Small intestine (tissue), 7 donors: ENCODE data around the gene SLC2A1. TPM values are rescaled to one million over a fixed set of nuclear protein-coding genes. Genes with fewer than 3 reads are reported as not detected.

Source experiments
- DNase-seq, 2 donors: peaks; one replicate each; pipeline versions ENCODE4 v3.0.0 to v3.0.0-alpha.2; 2013
- FAIRE-seq: peaks from 2 replicates; lab custom pipeline; 2012; peaks lifted over from hg19 to GRCh38; lab: Jason Lieb, UNC
- H3K27ac ChIP-seq, 3 donors: one replicate each; pipeline ENCODE4 v1.5.1; 2013; ENCODE audit warnings: low read length in 2 of 3, mild to moderate bottlenecking in 2 of 3, control low read depth in 1 of 3, inconsistent platforms in 1 of 3, low read depth in 1 of 3, moderate library complexity in 1 of 3
- H3K27me3 ChIP-seq, 3 donors: one replicate each; pipeline ENCODE4 v1.6.1; 2013; ENCODE audit warnings: low read length in 3 of 3, inconsistent platforms in 1 of 3; ENCODE audit not compliant: control insufficient read depth in 3 of 3, insufficient read depth in 3 of 3
- H3K36me3 ChIP-seq, 3 donors: one replicate each; pipeline ENCODE4 v1.6.1; 2013; ENCODE audit warnings: low read length in 3 of 3, inconsistent platforms in 1 of 3, low read depth in 1 of 3, mild to moderate bottlenecking in 1 of 3, moderate library complexity in 1 of 3; ENCODE audit not compliant: control insufficient read depth in 3 of 3, insufficient read depth in 2 of 3
- H3K4me1 ChIP-seq, 3 donors: one replicate each; pipeline ENCODE4 v1.6.1; 2013; ENCODE audit warnings: low read length in 2 of 3, inconsistent platforms in 1 of 3, low read depth in 1 of 3, mild to moderate bottlenecking in 1 of 3, moderate library complexity in 1 of 3; ENCODE audit not compliant: control insufficient read depth in 3 of 3, insufficient read depth in 2 of 3
- H3K4me3 ChIP-seq, 3 donors: one replicate each; pipeline ENCODE4 v1.5.1; 2013; ENCODE audit warnings: low read length in 3 of 3, control low read depth in 1 of 3, inconsistent platforms in 1 of 3, low read depth in 1 of 3, mild to moderate bottlenecking in 1 of 3, moderate library complexity in 1 of 3
- H3K9me3 ChIP-seq, 2 donors: one replicate each; pipeline ENCODE4 v1.6.1; 2013; ENCODE audit warnings: low read depth in 1 of 2, low read length in 1 of 2; ENCODE audit not compliant: control insufficient read depth in 2 of 2, insufficient read depth in 1 of 2
- WGBS, 3 donors: extraction: QIAGEN DNeasy Blood & Tissue Kit; methylation state at CpG; one replicate each; pipeline ENCODE4 v1.1.7; 2013; 5-methylcytosine and 5-hydroxymethylcytosine counted together
- polyA plus RNA-seq, 4 donors: library from polyadenylated mRNA; stranded (reverse) in 3 of 4; unstranded in 1 of 4; fragments of 200-250 nt in 3 of 4; fragments of 120-200 nt in 1 of 4; gene quantifications; one replicate each; pipeline versions ENCODE4 v1.2.1 to v1.2.3, GENCODE V29; 2013
- donor health status: healthy with polysubstance abuse.
- donor health status: control.
- donor health status: control.
- donor health status: Bipolar disorder and iron deficiency.
- donor health status: healthy.

Gene SLC2A1
- polyA plus RNA-seq, 4 donors = 1.1 to 61.3 (median 8.4) TPM

GRCh38 chr1:42886046-42886739 is 72.5 kb downstream of the SLC2A1 start:
- FAIRE-seq = no peak
- no peak for DNase-seq
- Histone ChIP-seq H3K9me3 (no peaks in the 10 kb centered on the region), H3K27ac (no peak overlapping the region), H3K27me3 (peaks cover 0 to 5% (median 0%) of the 10 kb centered on the region in 3 donors), H3K36me3 (no peaks in the 10 kb centered on the region), H3K4me1 (no peaks in the 10 kb centered on the region), H3K4me3 (no peak overlapping the region)
- 74 to 81% (median 79%) methylated on average over 16 of the region's 16 CpGs for WGBS, 3 donors

GRCh38 chr1:42880384-42880783 is 78.3 kb downstream of the SLC2A1 start:
- no peak for FAIRE-seq
- Histone ChIP-seq H3K36me3 (no peaks in the 10 kb centered on the region), H3K4me1 (no peaks in the 10 kb centered on the region), H3K4me3 (no peak overlapping the region), H3K9me3 (peaks cover 0 to 12% of the 10 kb centered on the region in 2 donors), H3K27ac (no peak overlapping the region), H3K27me3 (peaks cover 0 to 11% (median 8%) of the 10 kb centered on the region in 3 donors)
- WGBS, 3 donors = 54 to 75% (median 67%) methylated on average over 4 of the region's 4 CpGs
- no peak for DNase-seq

GRCh38 chr1:42877380-42877779 is 81.3 kb downstream of the SLC2A1 start:
- Histone ChIP-seq H3K4me1 (no peaks in the 10 kb centered on the region), H3K4me3 (no peak overlapping the region), H3K27ac (no peak overlapping the region), H3K9me3 (peaks cover 0 to 12% of the 10 kb centered on the region in 2 donors), H3K27me3 (peaks cover 0 to 11% (median 8%) of the 10 kb centered on the region in 3 donors), H3K36me3 (no peaks in the 10 kb centered on the region)
- 20 to 63% (median 62%) methylated on average over 2 of the region's 2 CpGs for WGBS, 3 donors
- FAIRE-seq (no peak), DNase-seq (no peak)

GRCh38 chr1:42876009-42876408 is 82.7 kb downstream of the SLC2A1 start:
- no peak for FAIRE-seq
- H3K27ac ChIP-seq = no peak overlapping the region

More at GRCh38 chr1:42876009-42876408, 82.7 kb downstream of the SLC2A1 start:
- H3K36me3 ChIP-seq = no peaks in the 10 kb centered on the region
- peaks cover 0 to 12% of the 10 kb centered on the region in 2 donors for H3K9me3 ChIP-seq
- H3K4me1 ChIP-seq = no peaks in the 10 kb centered on the region
- H3K4me3 ChIP-seq = no peak overlapping the region
- H3K27me3 ChIP-seq = peaks cover 0 to 10% (median 8%) of the 10 kb centered on the region in 3 donors
- no peak for DNase-seq

Other genes starting within 250 kb of the SLC2A1 start
- gene CLDN19, start 218.6 kb downstream of the SLC2A1 start, polyA plus RNA-seq = 1 to 10 TPM in 1 of 4 donors, under 1 TPM in 1, not detected in 2; 0.18 to 8.4 TPM
- 10 to 100 TPM in 2 of 4 donors, 1 to 10 TPM in 2; 4.3 to 18.2 (median 11.4) TPM for gene P3H1, start 191.8 kb downstream of the SLC2A1 start, polyA plus RNA-seq
- gene C1orf50, start 191.6 kb downstream of the SLC2A1 start, polyA plus RNA-seq = 1 to 10 TPM; 3.9 to 9.1 (median 5.0) TPM
- under 1 TPM in 2 of 4 donors, not detected in 2; 0.03 to 0.06 TPM for gene TMEM269, start 173.9 kb downstream of the SLC2A1 start, polyA plus RNA-seq
- gene ERMAP, start 141.7 kb downstream of the SLC2A1 start, polyA plus RNA-seq = 10 to 100 TPM in 1 of 4 donors, 1 to 10 TPM in 3; 3.8 to 24.7 (median 6.8) TPM
- 10 to 100 TPM; 17.7 to 36.0 (median 27.0) TPM for gene SVBP, start 141.5 kb downstream of the SLC2A1 start, polyA plus RNA-seq
- gene ZNF691, start 112.3 kb downstream of the SLC2A1 start, polyA plus RNA-seq = 10 to 100 TPM in 1 of 4 donors, 1 to 10 TPM in 3; 5.4 to 10.6 (median 6.3) TPM
- 10 to 100 TPM; 31.3 to 78.6 (median 44.5) TPM for gene EBNA1BP2, start 213.4 kb upstream of the SLC2A1 start, polyA plus RNA-seq
- gene CFAP57, start 213.5 kb upstream of the SLC2A1 start, polyA plus RNA-seq = under 1 TPM in 2 of 4 donors, not detected in 2; 0.03 to 0.31 TPM